Measurements from ENCODE around the gene DEPP1.

The DEPP1 gene

GRCh38 chr10:44966816-44967509 is 11.6 kb downstream of the DEPP1 start:
- no peak for TF ChIP-seq CTCF (IDR thresholded peaks at IDR 0.05; ENCODE audit: borderline replicate concordance, control extremely low read depth, extremely low read depth, insufficient read depth, missing control alignments)
- in situ Hi-C loops (cut with MboI; ENCODE audit: low sequenced_read_pairs, unreplicated experiment), result no loop called here
- DNase-seq (ENCODE audit: low spot score), result no peak

GRCh38 chr10:44966129-44966815 is 12.3 kb downstream of the DEPP1 start:
- no peak for TF ChIP-seq CTCF (IDR thresholded peaks at IDR 0.05; ENCODE audit: borderline replicate concordance, control extremely low read depth, extremely low read depth, insufficient read depth, missing control alignments)

GRCh38 chr10:44965651-44966097 is 12.9 kb downstream of the DEPP1 start:
- DNase-seq (ENCODE audit: low spot score), result no peak
- TF ChIP-seq CTCF (IDR thresholded peaks at IDR 0.05; ENCODE audit: borderline replicate concordance, control extremely low read depth, extremely low read depth, insufficient read depth, missing control alignments), result no peak
- in situ Hi-C loops (cut with MboI; ENCODE audit: low sequenced_read_pairs, unreplicated experiment), result no loop called here

More at GRCh38 chr10:44966129-44966815, 12.3 kb downstream of the DEPP1 start:
- no peak for DNase-seq (ENCODE audit: low spot score)
- in situ Hi-C loops (cut with MboI; ENCODE audit: low sequenced_read_pairs, unreplicated experiment), result no loop called here

GRCh38 chr10:44965104-44965503 is 13.5 kb downstream of the DEPP1 start:
- in situ Hi-C loops (cut with MboI; ENCODE audit: low sequenced_read_pairs, unreplicated experiment), result no loop called here
- no peak for TF ChIP-seq CTCF (IDR thresholded peaks at IDR 0.05; ENCODE audit: borderline replicate concordance, control extremely low read depth, extremely low read depth, insufficient read depth, missing control alignments)
- DNase-seq (ENCODE audit: low spot score), result no peak

GRCh38 chr10:44963772-44964633 is 14.6 kb downstream of the DEPP1 start:
- no peak for TF ChIP-seq CTCF (IDR thresholded peaks at IDR 0.05; ENCODE audit: borderline replicate concordance, control extremely low read depth, extremely low read depth, insufficient read depth, missing control alignments)
- in situ Hi-C loops (cut with MboI; ENCODE audit: low sequenced_read_pairs, unreplicated experiment), result no loop called here
- DNase-seq (ENCODE audit: low spot score), result peak; percentile 14
